Measurements from ENCODE around the gene TMEM132E. TPM values are rescaled to one million over a fixed set of nuclear protein-coding genes. Genes with fewer than 3 reads are reported as not detected.
"Not testable (repeated sequence)": the region's sequence is repeated elsewhere in the genome, so short reads cannot be mapped to it uniquely, and the experiment has no call there.

The TMEM132E gene
- under 1 TPM in 10 of 12 donors, not detected in 2; 0.08 to 0.74 (median 0.32) TPM for polyA plus RNA-seq (ENCODE audit: insufficient read length in 12 of 12)
- long read RNA-seq, donor 1, partial matches to known transcripts, result 0 of 1 reads
- long read RNA-seq, donor 1, other reads (novel, unspliced or antisense), result 0 of 1 reads
- long read RNA-seq, donor 2, result 0 reads
- long read RNA-seq, donor 3, result 0 reads
- long read RNA-seq, donor 4, result 0 reads
- long read RNA-seq, donor 5, result 0 reads
- long read RNA-seq, donor 6, result 0 reads
- long read RNA-seq, donor 7, result 0 reads
- long read RNA-seq, donor 8, result 0 reads
- long read RNA-seq, donor 9, result 0 reads
- long read RNA-seq, donor 10, result 0 reads
- long read RNA-seq, donor 11, result 0 reads

GRCh38 chr17:34579017-34579946, at the start of gene TMEM132E:
Gene TMEM132E (plus strand): TSS chr17:34579582. CDS start chr17:34581077, 1,495 bp downstream.
- DNase-seq, result peak; percentile 58

GRCh38 chr17:34530918-34531317, 48.5 kb upstream of the TMEM132E start:
- no peak for DNase-seq

- no peak for DNase-seq
Observed at GRCh38 chr17:34532281-34533065, 46.9 kb upstream of the TMEM132E start.

- DNase-seq, result no peak
Observed at GRCh38 chr17:34533806-34534527, 45.4 kb upstream of the TMEM132E start.

- DNase-seq, result no peak
Observed at GRCh38 chr17:34537445-34537844, 41.9 kb upstream of the TMEM132E start.

- DNase-seq, result not testable (repeated sequence)
Observed at GRCh38 chr17:34538582-34538981, 40.8 kb upstream of the TMEM132E start.

GRCh38 chr17:34539881-34540280, 39.5 kb upstream of the TMEM132E start:
- DNase-seq, result no peak

- peak; percentile 22 for DNase-seq
Observed at GRCh38 chr17:34542700-34543336, 36.6 kb upstream of the TMEM132E start.

GRCh38 chr17:34547453-34548063, 31.8 kb upstream of the TMEM132E start:
- DNase-seq, result no peak

GRCh38 chr17:34549966-34550365, 29.4 kb upstream of the TMEM132E start:
- no peak for DNase-seq

- DNase-seq, result no peak
Observed at GRCh38 chr17:34553907-34554306, 25.5 kb upstream of the TMEM132E start.

- DNase-seq, result no peak
Observed at GRCh38 chr17:34556384-34556783, 23.0 kb upstream of the TMEM132E start.

- no peak for DNase-seq
Observed at GRCh38 chr17:34556931-34557330, 22.5 kb upstream of the TMEM132E start.

GRCh38 chr17:34561328-34561727, 18.1 kb upstream of the TMEM132E start:
- DNase-seq, result no peak

- no peak for DNase-seq
Observed at GRCh38 chr17:34562387-34562786, 17.0 kb upstream of the TMEM132E start.

GRCh38 chr17:34565713-34566112, 13.7 kb upstream of the TMEM132E start:
- no peak for DNase-seq

- no peak for DNase-seq
Observed at GRCh38 chr17:34566201-34566600, 13.2 kb upstream of the TMEM132E start.

GRCh38 chr17:34566873-34567272, 12.5 kb upstream of the TMEM132E start:
- DNase-seq, result no peak

- DNase-seq, result no peak
Observed at GRCh38 chr17:34567691-34568465, 11.5 kb upstream of the TMEM132E start.

All from muscle of arm (tissue), 14 donors.